HepG2 (cell line): ENCODE results near the gene C16orf89. TPM values are rescaled to one million over a fixed set of nuclear protein-coding genes. Genes with fewer than 3 reads are reported as not detected.

Experiments used
- CBX2 ChIP-seq, 2 experiments: fragments of 200-600 bp in 1 of 2; sonication (generic); formaldehyde crosslinking in 1 of 2; IDR thresholded peaks; 2 replicates each; pipeline versions ENCODE4 v1.7.0 to v1.8.1; 2018 to 2022; ENCODE audit warnings: low read depth in 2 of 2, low read length in 1 of 2, mild to moderate bottlenecking in 1 of 2, missing genetic modification reagents in 1 of 2
- FOSL1 ChIP-seq: sonication (generic); formaldehyde crosslinking; IDR thresholded peaks from 2 replicates; pipeline ENCODE4 v1.9.0; 2021; ENCODE audit warnings: missing genetic modification reagents, borderline replicate concordance
- FOXK1 ChIP-seq: sonication (generic); formaldehyde crosslinking; IDR thresholded peaks from 2 replicates; pipeline ENCODE4 v1.4.0; 2020; ENCODE audit warnings: low read depth, missing genetic modification reagents, borderline replicate concordance
- GATAD1 ChIP-seq: IDR thresholded peaks from 2 replicates; pipeline ENCODE4 v1.6.1; 2016; ENCODE audit warnings: missing genetic modification reagents, missing compliant biosample characterization
- GTF2F1 ChIP-seq: fragments of 150-350 bp; IDR thresholded peaks from 2 replicates; pipeline ENCODE4 v1.6.1; 2014; ENCODE audit warnings: low read length
- HDAC1 ChIP-seq: sonication (generic); formaldehyde crosslinking; IDR thresholded peaks from 2 replicates; pipeline ENCODE4 v1.5.1; 2020; ENCODE audit warnings: mild to moderate bottlenecking, missing genetic modification reagents
- HIVEP1 ChIP-seq: sonication (generic); formaldehyde crosslinking; IDR thresholded peaks from 2 replicates; pipeline ENCODE4 v1.4.0; 2020; ENCODE audit warnings: mild to moderate bottlenecking, missing genetic modification reagents
- NCOA1 ChIP-seq: sonication (generic); formaldehyde crosslinking; IDR thresholded peaks from 2 replicates; pipeline ENCODE4 v1.9.0; 2021; ENCODE audit warnings: missing genetic modification reagents
- NFE2 ChIP-seq: sonication (generic); formaldehyde crosslinking; IDR thresholded peaks from 2 replicates; pipeline ENCODE4 v1.4.0; 2020; ENCODE audit warnings: missing genetic modification reagents
- POLR2AphosphoS2 ChIP-seq: IDR thresholded peaks from 2 replicates; pipeline ENCODE4 v1.6.1; 2011; ENCODE audit warnings: low read depth, low read length, improper control_type of control experiment
- SNAI1 ChIP-seq: sonication (generic); formaldehyde crosslinking; IDR thresholded peaks from 2 replicates; pipeline ENCODE4 v1.5.0; 2020; ENCODE audit warnings: mild to moderate bottlenecking, missing genetic modification reagents, borderline replicate concordance
- SSRP1 ChIP-seq: IDR thresholded peaks from 2 replicates; pipeline ENCODE4 v1.6.1; 2016; ENCODE audit warnings: control low read depth
- SUZ12 ChIP-seq: fragments of 150-350 bp; IDR thresholded peaks from 2 replicates; pipeline ENCODE4 v1.6.1; 2014; ENCODE audit warnings: low read depth, low read length
- THRA ChIP-seq: sonication (generic); formaldehyde crosslinking; IDR thresholded peaks from 2 replicates; pipeline ENCODE4 v1.4.0; 2020; ENCODE audit warnings: missing genetic modification reagents, borderline replicate concordance
- TP53 ChIP-seq: sonication (generic); formaldehyde crosslinking; conservative IDR thresholded peaks from 2 replicates; pipeline ENCODE4 v1.4.0; 2020; ENCODE audit warnings: missing genetic modification reagents
- ZKSCAN1 ChIP-seq: fragments of 150-350 bp; IDR thresholded peaks from 2 replicates; pipeline ENCODE4 v1.6.1; 2014; ENCODE audit warnings: low read length
- ZMAT3 ChIP-seq: sonication (generic); formaldehyde crosslinking; conservative IDR thresholded peaks from 2 replicates; pipeline ENCODE4 v1.7.0; 2021; ENCODE audit warnings: missing genetic modification reagents
- ZNF292 ChIP-seq: sonication (generic); formaldehyde crosslinking; IDR thresholded peaks from 2 replicates; pipeline ENCODE4 v1.8.1; 2022; ENCODE audit warnings: mild to moderate bottlenecking, low read depth, missing genetic modification reagents, borderline replicate concordance
- ZNF30 ChIP-seq: sonication (generic); formaldehyde crosslinking; IDR thresholded peaks from 2 replicates; pipeline ENCODE4 v1.5.0; 2020; ENCODE audit warnings: mild to moderate bottlenecking, missing genetic modification reagents
- ZNF367 ChIP-seq: sonication (generic); formaldehyde crosslinking; IDR thresholded peaks from 2 replicates; pipeline ENCODE4 v1.4.0; 2020; ENCODE audit warnings: missing genetic modification reagents, borderline replicate concordance
- ZNF446 ChIP-seq: sonication (generic); formaldehyde crosslinking; IDR thresholded peaks from 2 replicates; pipeline ENCODE4 v1.5.0; 2020; ENCODE audit warnings: mild to moderate bottlenecking, missing genetic modification reagents
- ZNF484 ChIP-seq: sonication (generic); formaldehyde crosslinking; IDR thresholded peaks from 2 replicates; pipeline ENCODE4 v1.5.1; 2020; ENCODE audit warnings: mild to moderate bottlenecking, low read depth, missing genetic modification reagents, borderline replicate concordance
- ZNF660 ChIP-seq: sonication (generic); formaldehyde crosslinking; IDR thresholded peaks from 2 replicates; pipeline ENCODE4 v1.5.1; 2020; ENCODE audit warnings: mild to moderate bottlenecking, low read depth, missing genetic modification reagents, borderline replicate concordance
- ZNF83 ChIP-seq: sonication (generic); formaldehyde crosslinking; IDR thresholded peaks from 2 replicates; pipeline ENCODE4 v1.4.0; 2020; ENCODE audit warnings: missing genetic modification reagents, mild to moderate bottlenecking, borderline replicate concordance
- ZNF841 ChIP-seq: sonication (generic); formaldehyde crosslinking; IDR thresholded peaks from 2 replicates; pipeline ENCODE4 v1.8.1; 2023; ENCODE audit warnings: missing genetic modification reagents, borderline replicate concordance
- ZNF878 ChIP-seq: sonication (generic); formaldehyde crosslinking; IDR thresholded peaks from 2 replicates; pipeline ENCODE4 v1.8.1; 2023; ENCODE audit warnings: mild to moderate bottlenecking, missing genetic modification reagents, moderate library complexity
- ZNF891 ChIP-seq: sonication (generic); formaldehyde crosslinking; IDR thresholded peaks from 2 replicates; pipeline ENCODE4 v1.5.0; 2020; ENCODE audit warnings: mild to moderate bottlenecking, missing genetic modification reagents
- polyA plus RNA-seq, 8 experiments: library from polyadenylated mRNA; depleted of rRNA in 3 of 8; stranded (reverse) in 7 of 8; unstranded in 1 of 8; fragments of >200 nt; fragmentation: Illumina TruSeq in 4 of 8; extraction: Trizol in 4 of 8; gene quantifications; 2 replicates each; pipeline versions ENCODE4 v1.2.1 to v1.2.3, GENCODE V29; 2011 to 2016; ENCODE audit warnings: low read depth in 4 of 8, missing spikeins in 1 of 8, mixed read lengths in 1 of 8; ENCODE audit not compliant: insufficient read depth in 1 of 8
- total RNA-seq, 5 experiments: library from RNA; depleted of rRNA; stranded (reverse); fragments of >200 nt; fragmentation: Illumina TruSeq; extraction: Trizol; gene quantifications; 2 replicates each; pipeline ENCODE4 v1.2.3, GENCODE V29; 2016; ENCODE audit warnings: low read depth in 1 of 5
- TF ChIP-seq, protein P1 (sequence below): sonication (generic); formaldehyde crosslinking; IDR thresholded peaks from 2 replicates; pipeline ENCODE4 v1.5.1; 2020; ENCODE audit warnings: missing genetic modification reagents, mild to moderate bottlenecking, borderline replicate concordance

C16orf89 gene
- total and polyA plus RNA-seq, 2 of the 13 experiments (the other 11 are each of a cell fraction or from before 2014, with no cell fraction given): 1.9 to 3.4 TPM

- TF ChIP-seq ZNF484 (CRISPR knock-in tag): 0 out of 2 replicates have a peak, but pooled peaks have one; percentile 6
- no peak for TF ChIP-seq FOXK1 (CRISPR knock-in tag)
- 0 out of 2 replicates have a peak, but pooled peaks have one; percentile 12 for TF ChIP-seq ZNF878 (CRISPR knock-in tag)
- TF ChIP-seq ZKSCAN1: no peak
- no peak for TF ChIP-seq SSRP1 (CRISPR knock-in tag)
- no peak for TF ChIP-seq HDAC1 (CRISPR knock-in tag)
- no peak for TF ChIP-seq SUZ12
- TF ChIP-seq ZMAT3 (CRISPR knock-in tag): no peak
- no peak for TF ChIP-seq ZNF83 (CRISPR knock-in tag)
- TF ChIP-seq, protein P1, sequence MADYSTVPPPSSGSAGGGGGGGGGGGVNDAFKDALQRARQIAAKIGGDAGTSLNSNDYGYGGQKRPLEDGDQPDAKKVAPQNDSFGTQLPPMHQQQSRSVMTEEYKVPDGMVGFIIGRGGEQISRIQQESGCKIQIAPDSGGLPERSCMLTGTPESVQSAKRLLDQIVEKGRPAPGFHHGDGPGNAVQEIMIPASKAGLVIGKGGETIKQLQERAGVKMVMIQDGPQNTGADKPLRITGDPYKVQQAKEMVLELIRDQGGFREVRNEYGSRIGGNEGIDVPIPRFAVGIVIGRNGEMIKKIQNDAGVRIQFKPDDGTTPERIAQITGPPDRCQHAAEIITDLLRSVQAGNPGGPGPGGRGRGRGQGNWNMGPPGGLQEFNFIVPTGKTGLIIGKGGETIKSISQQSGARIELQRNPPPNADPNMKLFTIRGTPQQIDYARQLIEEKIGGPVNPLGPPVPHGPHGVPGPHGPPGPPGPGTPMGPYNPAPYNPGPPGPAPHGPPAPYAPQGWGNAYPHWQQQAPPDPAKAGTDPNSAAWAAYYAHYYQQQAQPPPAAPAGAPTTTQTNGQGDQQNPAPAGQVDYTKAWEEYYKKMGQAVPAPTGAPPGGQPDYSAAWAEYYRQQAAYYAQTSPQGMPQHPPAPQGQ (CRISPR knock-in tag): no peak
- no peak for TF ChIP-seq HIVEP1 (CRISPR knock-in tag)
- TF ChIP-seq SNAI1 (CRISPR knock-in tag): 0 out of 2 replicates have a peak, but pooled peaks have one; percentile 17
- no peak for TF ChIP-seq ZNF446 (CRISPR knock-in tag)
- TF ChIP-seq ZNF292: no peak
- no peak for TF ChIP-seq THRA (CRISPR knock-in tag)
- TF ChIP-seq GATAD1 (CRISPR knock-in tag): no peak
- TF ChIP-seq TP53 (CRISPR knock-in tag): no peak
- TF ChIP-seq ZNF660 (CRISPR knock-in tag): no peak
- no peak for TF ChIP-seq CBX2 (IDR thresholded peaks at IDR 0.05; ENCODE audit: low read depth, low read length)
- TF ChIP-seq CBX2 (CRISPR knock-in tag; IDR thresholded peaks at IDR 0.05; ENCODE audit: low read depth): no peak
- no peak for TF ChIP-seq GTF2F1
- 0 out of 2 replicates have a peak, but pooled peaks have one; percentile 8 for TF ChIP-seq ZNF367
- TF ChIP-seq ZNF30 (CRISPR knock-in tag): no peak
- TF ChIP-seq NFE2: no peak
- TF ChIP-seq POLR2AphosphoS2: no peak
- no peak for TF ChIP-seq ZNF891 (CRISPR knock-in tag)
- TF ChIP-seq FOSL1 (CRISPR knock-in tag): no peak
- no peak for TF ChIP-seq ZNF841 (CRISPR knock-in tag)
- TF ChIP-seq NCOA1 (CRISPR knock-in tag): no peak
These were observed 31.6 kb downstream of the C16orf89 start (continued) for GRCh38 chr16:5034167-5034523.
